Astrocyte of the cerebellum (primary cell): Measurements from ENCODE around the gene CPTP.

Experiments used
- DNase-seq: peaks from one replicate; pipeline ENCODE4 v3.0.0-alpha.2; 2011; ENCODE audit warnings: low read depth
- H3K4me3 ChIP-seq: 2 replicates; pipeline ENCODE4 v1.5.1; 2011; ENCODE audit warnings: mild to moderate bottlenecking, low read depth, low read length, moderate library complexity
- in situ Hi-C: cut with HindIII; loops from 2 replicates; pipeline ENCODE4 v1.10.0; 2017; ENCODE audit warnings: low sequenced_read_pairs
- TF ChIP-seq, protein P1 (sequence below): IDR thresholded peaks from 2 replicates; pipeline ENCODE4 v1.5.1; 2012; ENCODE audit warnings: low read length, low read depth, moderate library complexity, mild to moderate bottlenecking; ENCODE audit errors: missing control alignments

CPTP gene

DNA sequence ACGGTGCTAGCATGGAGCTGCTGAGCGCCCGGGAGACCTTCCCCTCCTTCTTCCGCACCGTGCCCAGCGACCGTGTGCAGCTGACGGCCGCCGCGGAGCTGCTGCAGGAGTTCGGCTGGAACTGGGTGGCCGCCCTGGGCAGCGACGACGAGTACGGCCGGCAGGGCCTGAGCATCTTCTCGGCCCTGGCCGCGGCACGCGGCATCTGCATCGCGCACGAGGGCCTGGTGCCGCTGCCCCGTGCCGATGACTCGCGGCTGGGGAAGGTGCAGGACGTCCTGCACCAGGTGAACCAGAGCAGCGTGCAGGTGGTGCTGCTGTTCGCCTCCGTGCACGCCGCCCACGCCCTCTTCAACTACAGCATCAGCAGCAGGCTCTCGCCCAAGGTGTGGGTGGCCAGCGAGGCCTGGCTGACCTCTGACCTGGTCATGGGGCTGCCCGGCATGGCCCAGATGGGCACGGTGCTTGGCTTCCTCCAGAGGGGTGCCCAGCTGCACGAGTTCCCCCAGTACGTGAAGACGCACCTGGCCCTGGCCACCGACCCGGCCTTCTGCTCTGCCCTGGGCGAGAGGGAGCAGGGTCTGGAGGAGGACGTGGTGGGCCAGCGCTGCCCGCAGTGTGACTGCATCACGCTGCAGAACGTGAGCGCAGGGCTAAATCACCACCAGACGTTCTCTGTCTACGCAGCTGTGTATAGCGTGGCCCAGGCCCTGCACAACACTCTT is 7.6 kb downstream of the CPTP start:
- no peak for DNase-seq
- H3K4me3 ChIP-seq = no peak overlapping the region
- TF ChIP-seq, protein P1, sequence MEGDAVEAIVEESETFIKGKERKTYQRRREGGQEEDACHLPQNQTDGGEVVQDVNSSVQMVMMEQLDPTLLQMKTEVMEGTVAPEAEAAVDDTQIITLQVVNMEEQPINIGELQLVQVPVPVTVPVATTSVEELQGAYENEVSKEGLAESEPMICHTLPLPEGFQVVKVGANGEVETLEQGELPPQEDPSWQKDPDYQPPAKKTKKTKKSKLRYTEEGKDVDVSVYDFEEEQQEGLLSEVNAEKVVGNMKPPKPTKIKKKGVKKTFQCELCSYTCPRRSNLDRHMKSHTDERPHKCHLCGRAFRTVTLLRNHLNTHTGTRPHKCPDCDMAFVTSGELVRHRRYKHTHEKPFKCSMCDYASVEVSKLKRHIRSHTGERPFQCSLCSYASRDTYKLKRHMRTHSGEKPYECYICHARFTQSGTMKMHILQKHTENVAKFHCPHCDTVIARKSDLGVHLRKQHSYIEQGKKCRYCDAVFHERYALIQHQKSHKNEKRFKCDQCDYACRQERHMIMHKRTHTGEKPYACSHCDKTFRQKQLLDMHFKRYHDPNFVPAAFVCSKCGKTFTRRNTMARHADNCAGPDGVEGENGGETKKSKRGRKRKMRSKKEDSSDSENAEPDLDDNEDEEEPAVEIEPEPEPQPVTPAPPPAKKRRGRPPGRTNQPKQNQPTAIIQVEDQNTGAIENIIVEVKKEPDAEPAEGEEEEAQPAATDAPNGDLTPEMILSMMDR = no peak
- in situ Hi-C loops = no loop called here

DNA sequence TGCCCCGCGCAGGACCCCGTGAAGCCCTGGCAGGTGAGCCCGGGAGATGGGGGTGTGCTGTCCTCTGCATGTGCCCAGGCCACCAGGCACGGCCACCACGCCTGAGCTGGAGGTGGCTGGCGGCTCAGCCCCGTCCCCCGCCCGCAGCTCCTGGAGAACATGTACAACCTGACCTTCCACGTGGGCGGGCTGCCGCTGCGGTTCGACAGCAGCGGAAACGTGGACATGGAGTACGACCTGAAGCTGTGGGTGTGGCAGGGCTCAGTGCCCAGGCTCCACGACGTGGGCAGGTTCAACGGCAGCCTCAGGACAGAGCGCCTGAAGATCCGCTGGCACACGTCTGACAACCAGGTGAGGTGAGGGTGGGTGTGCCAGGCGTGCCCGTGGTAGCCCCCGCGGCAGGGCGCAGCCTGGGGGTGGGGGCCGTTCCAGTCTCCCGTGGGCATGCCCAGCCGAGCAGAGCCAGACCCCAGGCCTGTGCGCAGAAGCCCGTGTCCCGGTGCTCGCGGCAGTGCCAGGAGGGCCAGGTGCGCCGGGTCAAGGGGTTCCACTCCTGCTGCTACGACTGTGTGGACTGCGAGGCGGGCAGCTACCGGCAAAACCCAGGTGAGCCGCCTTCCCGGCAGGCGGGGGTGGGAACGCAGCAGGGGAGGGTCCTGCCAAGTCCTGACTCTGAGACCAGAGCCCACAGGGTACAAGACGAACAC is 8.3 kb downstream of the CPTP start:
- DNase-seq = no peak
- TF ChIP-seq, protein P1 = no peak
- H3K4me3 ChIP-seq = no peak overlapping the region
- in situ Hi-C loops = no loop called here

DNA sequence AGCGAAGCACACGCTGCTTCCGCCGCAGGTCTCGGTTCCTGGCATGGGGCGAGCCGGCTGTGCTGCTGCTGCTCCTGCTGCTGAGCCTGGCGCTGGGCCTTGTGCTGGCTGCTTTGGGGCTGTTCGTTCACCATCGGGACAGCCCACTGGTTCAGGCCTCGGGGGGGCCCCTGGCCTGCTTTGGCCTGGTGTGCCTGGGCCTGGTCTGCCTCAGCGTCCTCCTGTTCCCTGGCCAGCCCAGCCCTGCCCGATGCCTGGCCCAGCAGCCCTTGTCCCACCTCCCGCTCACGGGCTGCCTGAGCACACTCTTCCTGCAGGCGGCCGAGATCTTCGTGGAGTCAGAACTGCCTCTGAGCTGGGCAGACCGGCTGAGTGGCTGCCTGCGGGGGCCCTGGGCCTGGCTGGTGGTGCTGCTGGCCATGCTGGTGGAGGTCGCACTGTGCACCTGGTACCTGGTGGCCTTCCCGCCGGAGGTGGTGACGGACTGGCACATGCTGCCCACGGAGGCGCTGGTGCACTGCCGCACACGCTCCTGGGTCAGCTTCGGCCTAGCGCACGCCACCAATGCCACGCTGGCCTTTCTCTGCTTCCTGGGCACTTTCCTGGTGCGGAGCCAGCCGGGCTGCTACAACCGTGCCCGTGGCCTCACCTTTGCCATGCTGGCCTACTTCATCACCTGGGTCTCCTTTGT is 9.1 kb downstream of the CPTP start:
- in situ Hi-C loops = no loop called here
- TF ChIP-seq, protein P1 = no peak
- DNase-seq = no peak
- no peak overlapping the region for H3K4me3 ChIP-seq

DNA sequence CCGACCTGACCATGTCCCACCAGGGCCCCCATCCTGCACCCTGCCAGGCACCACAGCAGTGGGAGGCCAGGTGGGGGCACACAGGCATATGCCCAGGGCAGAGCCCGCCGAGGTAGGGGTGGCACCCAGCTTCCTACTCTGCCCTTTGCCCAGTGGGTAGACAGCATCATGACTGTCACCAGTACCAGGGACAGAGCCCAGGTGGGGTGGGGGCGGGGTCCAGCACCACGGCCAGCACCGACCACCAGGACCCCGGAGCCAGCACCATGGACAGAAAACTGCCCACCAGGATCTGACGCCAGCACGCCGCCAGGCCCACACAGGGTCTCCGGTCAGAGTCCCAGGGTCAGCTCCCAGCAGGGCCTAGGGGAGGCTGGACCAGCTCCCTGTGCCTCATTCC is 10.2 kb downstream of the CPTP start:
- in situ Hi-C loops = no loop called here
- TF ChIP-seq, protein P1 = no peak
- H3K4me3 ChIP-seq = no peak overlapping the region
- DNase-seq = no peak

DNA sequence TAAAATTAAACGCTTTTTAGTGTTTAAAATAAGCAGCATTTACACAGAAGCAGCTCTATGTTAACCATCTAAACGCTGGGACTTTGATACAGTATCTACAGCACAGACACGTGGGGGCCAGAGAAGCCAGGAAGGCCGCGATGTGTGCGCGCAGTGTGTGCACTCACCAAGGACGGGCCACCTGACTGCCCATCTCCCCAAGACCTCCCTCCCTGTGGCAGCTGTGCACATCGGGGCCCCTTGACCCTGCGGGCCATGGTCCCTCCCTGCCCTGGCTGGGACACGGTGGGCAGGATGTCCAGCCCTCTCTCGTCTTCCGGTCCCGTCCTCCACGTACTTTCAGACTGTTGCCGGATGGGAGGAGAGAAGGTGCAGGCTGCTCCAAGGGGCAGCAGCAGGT is 10.7 kb downstream of the CPTP start:
- TF ChIP-seq, protein P1 = no peak
- H3K4me3 ChIP-seq = no peak overlapping the region
- in situ Hi-C loops = no loop called here
- no peak for DNase-seq

DNA sequence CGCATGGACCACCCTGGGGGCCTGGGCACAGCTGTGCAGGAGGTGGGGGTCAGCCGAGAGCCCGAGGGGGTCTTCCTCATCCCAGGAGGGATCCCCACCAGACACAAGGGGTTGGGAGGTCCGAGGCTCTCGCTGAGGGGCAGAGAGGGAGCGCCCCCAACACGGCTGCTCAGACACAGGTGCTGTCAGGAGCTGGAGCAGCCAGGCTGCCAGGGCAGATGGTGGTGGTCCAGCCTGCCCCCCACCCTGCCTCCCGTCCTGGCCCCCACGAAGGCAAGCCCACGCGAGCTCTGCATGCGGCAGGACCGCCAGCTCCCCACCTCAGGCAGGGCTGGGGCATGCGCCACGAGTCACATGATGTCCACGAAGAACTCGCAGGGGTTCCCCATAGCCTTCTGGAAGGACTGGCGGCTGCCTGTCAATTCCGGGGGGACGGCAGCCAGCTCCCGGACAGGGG is 11.2 kb downstream of the CPTP start:
- TF ChIP-seq, protein P1 = no peak
- DNase-seq = no peak
- H3K4me3 ChIP-seq = no peak overlapping the region
- in situ Hi-C loops = no loop called here
